22Rv1 (cell line): ENCODE results near the gene MAGI1.

Source experiments
- CTCF ChIP-seq: fragments of 450-650 bp; IDR thresholded peaks from 2 replicates; pipeline ENCODE4 v1.5.1; 2017; ENCODE audit warnings: mild to moderate bottlenecking
- ZFX ChIP-seq: fragments of 450-650 bp; IDR thresholded peaks from 2 replicates; pipeline ENCODE4 v1.6.1; 2017; ENCODE audit warnings: antibody characterized with exemption, borderline replicate concordance

DNA sequence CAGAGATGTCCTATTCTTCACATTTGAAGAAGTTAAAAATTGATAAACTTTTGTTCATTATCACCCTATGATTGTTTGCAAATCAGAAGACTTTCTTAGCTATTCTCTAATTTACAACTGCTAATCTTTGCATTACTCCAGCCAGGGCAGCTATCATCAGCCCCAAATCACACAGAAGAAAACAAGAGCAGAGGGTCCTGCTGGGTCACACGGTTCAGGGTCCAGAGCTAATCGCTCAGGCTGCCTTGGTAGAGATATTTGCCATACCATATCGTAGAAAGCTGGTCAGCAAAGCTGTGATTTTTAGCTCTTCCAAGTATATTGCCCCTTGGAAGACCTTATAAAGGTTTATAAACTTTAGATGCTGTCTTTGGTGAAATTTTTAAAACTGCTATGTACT lies 181.4 kb downstream of the MAGI1 start:
- TF ChIP-seq ZFX: no peak
- TF ChIP-seq CTCF: no peak
